LNCaP clone FGC (cell line): Measurements from ENCODE around the gene IL17RA.

Source experiments
- DNase-seq: peaks from one replicate; pipeline ENCODE4 v3.0.0-alpha.2; 2011; ENCODE audit warnings: low read depth
- H3K4me3 ChIP-seq: 2 replicates; pipeline ENCODE4 v1.5.1; 2011; ENCODE audit warnings: mild to moderate bottlenecking, low read depth, low read length, control low read depth
- TF ChIP-seq, protein P1 (sequence below): IDR thresholded peaks from 2 replicates; pipeline ENCODE4 v1.5.1; 2012; ENCODE audit warnings: mild to moderate bottlenecking; ENCODE audit not compliant: control insufficient read depth, insufficient read depth; ENCODE audit errors: extremely low read depth

Gene IL17RA

DNA sequence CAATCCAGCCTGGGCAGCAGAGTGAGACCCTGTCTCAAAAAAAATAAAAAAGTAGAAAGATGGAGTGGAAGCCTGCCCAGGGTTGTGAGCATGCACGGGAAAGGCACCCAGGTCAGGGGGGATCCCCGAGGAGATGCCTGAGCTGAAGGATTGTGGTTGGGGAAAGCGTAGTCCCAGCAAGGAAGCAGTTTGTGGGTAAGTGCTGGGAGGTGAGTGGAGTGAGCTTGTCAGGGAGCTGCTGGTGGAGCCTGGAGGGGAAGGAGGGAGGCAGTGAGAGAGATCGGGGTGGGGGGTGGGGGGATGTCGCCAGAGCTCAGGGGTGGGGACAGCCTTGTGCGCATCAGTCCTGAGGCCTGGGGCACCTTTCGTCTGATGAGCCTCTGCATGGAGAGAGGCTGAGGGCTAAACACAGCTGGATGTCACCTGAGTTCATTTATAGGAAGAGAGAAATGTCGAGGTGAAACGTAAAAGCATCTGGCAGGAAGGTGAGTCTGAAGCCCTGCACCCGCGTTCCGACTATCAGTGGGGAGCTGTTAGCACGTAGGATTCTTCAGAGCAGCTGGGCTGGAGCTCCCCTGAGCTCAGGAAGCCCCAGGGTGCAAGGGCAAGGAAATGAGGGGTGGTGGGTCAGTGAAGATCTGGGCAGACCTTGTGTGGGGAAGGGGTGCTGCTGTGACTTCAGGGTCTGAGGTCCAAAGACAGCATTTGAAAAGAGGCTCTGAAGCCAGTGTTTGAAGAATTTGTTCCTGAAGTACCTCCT, 26.2 kb downstream of the IL17RA start:
- DNase-seq = no peak

GRCh38 chr22:17112491-17113042, 27.8 kb downstream of the IL17RA start:
- TF ChIP-seq, protein P1, sequence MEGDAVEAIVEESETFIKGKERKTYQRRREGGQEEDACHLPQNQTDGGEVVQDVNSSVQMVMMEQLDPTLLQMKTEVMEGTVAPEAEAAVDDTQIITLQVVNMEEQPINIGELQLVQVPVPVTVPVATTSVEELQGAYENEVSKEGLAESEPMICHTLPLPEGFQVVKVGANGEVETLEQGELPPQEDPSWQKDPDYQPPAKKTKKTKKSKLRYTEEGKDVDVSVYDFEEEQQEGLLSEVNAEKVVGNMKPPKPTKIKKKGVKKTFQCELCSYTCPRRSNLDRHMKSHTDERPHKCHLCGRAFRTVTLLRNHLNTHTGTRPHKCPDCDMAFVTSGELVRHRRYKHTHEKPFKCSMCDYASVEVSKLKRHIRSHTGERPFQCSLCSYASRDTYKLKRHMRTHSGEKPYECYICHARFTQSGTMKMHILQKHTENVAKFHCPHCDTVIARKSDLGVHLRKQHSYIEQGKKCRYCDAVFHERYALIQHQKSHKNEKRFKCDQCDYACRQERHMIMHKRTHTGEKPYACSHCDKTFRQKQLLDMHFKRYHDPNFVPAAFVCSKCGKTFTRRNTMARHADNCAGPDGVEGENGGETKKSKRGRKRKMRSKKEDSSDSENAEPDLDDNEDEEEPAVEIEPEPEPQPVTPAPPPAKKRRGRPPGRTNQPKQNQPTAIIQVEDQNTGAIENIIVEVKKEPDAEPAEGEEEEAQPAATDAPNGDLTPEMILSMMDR = no peak
- no peak for DNase-seq
- no peak overlapping the region for H3K4me3 ChIP-seq

More for the DNA sequence above, 26.2 kb downstream of the IL17RA start:
- TF ChIP-seq, protein P1 = no peak
- no peak overlapping the region for H3K4me3 ChIP-seq

- H3K4me3 ChIP-seq = no peak overlapping the region
- TF ChIP-seq, protein P1 = no peak
- no peak for DNase-seq
Observed at GRCh38 chr22:17113600-17113999, 28.8 kb downstream of the IL17RA start.

GRCh38 chr22:17114173-17114897, 29.5 kb downstream of the IL17RA start:
- TF ChIP-seq, protein P1 = no peak
- H3K4me3 ChIP-seq = no peak overlapping the region
- DNase-seq = no peak

DNA sequence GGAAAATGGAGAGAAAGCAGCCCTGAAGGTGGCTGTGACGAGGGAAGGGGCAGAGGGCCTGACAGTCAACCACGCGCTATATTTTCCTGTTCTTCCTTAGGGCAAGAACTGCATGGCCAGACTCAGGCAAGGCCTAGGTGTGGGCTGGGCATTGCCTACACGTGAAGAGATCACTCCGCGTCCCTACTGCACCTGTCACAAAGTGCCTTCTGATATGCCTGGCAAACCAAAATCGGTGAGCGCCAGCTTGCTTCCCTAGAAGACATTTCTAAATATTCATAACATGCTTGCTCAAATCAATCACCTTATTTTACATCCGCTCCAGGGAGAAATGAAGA, 30.1 kb downstream of the IL17RA start:
- no peak overlapping the region for H3K4me3 ChIP-seq
- DNase-seq = no peak
- TF ChIP-seq, protein P1 = no peak

GRCh38 chr22:17115236-17115635, 30.4 kb downstream of the IL17RA start:
- TF ChIP-seq, protein P1 = no peak
- DNase-seq = no peak

More at GRCh38 chr22:17115236-17115635, 30.4 kb downstream of the IL17RA start:
- H3K4me3 ChIP-seq = no peak overlapping the region
